ENCODE data around the gene ZNF362.

GRCh38 chr1:33296824-33297223, 40.5 kb downstream of the ZNF362 start:
- TF ChIP-seq CTCF (conservative IDR thresholded peaks at IDR 0.05; ENCODE audit: low read length) (no peak), EZH2phosphoT487 (IDR thresholded peaks at IDR 0.05; ENCODE audit: borderline replicate concordance, low read depth, low read length) (no peak)
